Suprapubic skin (tissue), 4 donors: ENCODE data around the gene FAF2.

ENCODE experiments used
- EP300 ChIP-seq: sonication (generic); formaldehyde crosslinking; IDR thresholded peaks from one replicate; pipeline ENCODE4 v1.6.1; 2017; ENCODE audit warnings: antibody characterized with exemption
- POLR2A ChIP-seq, 2 donors: fragments of 450-650 bp; IDR thresholded peaks; one replicate each; pipeline ENCODE4 v1.6.1; 2017; ENCODE audit warnings: antibody characterized with exemption in 2 of 2, mild to moderate bottlenecking in 2 of 2, moderate library complexity in 2 of 2
- POLR2AphosphoS5 ChIP-seq, 3 donors: sonication (generic); formaldehyde crosslinking; IDR thresholded peaks; one replicate each; pipeline ENCODE4 v1.6.1; 2017; ENCODE audit warnings: antibody characterized with exemption in 3 of 3
- TF ChIP-seq, protein P1 (sequence below), 2 donors: fragments of 200-600 bp in 1 of 2; fragments of 450-650 bp in 1 of 2; sonication (generic) in 1 of 2; IDR thresholded peaks; one replicate each; pipeline ENCODE4 v1.5.1; 2016 to 2019; ENCODE audit warnings: antibody characterized with exemption in 2 of 2, mild to moderate bottlenecking in 1 of 2, moderate library complexity in 1 of 2

DNA sequence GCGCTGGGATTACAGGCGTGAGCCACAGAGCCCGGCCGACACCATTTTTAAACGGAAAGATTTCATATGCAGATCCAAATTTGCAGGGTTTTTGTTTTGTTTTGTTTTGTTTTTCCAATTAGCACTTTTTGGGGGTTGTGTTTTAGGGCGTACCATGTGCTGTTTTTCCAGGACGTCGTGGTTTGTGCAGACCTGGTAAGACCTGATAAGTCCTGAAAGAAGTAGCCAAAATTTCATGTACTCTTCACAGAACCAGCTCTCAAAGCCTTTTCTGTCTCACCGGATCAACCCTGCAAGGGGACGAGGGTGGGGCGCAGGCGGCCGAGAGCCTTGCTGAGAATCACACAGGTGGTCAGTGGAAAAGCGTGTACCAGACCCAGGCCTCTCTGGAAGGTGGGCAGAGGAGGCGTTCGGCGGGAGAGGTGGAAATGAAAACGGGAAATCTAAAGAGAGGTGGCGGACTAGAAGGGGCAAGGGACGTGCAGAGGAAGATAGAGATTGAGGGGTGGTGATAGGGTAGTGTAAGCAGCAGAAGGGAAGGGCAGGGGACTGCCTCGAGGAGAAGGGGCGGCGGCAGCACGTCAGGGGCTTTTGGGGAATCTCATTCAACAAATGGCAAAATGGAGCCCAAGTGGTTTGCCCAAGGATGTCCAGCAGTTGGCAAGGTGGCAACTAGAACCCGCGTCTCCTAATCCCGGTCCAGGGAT, 1.1 kb upstream of the FAF2 start:
- TF ChIP-seq, protein P1, sequence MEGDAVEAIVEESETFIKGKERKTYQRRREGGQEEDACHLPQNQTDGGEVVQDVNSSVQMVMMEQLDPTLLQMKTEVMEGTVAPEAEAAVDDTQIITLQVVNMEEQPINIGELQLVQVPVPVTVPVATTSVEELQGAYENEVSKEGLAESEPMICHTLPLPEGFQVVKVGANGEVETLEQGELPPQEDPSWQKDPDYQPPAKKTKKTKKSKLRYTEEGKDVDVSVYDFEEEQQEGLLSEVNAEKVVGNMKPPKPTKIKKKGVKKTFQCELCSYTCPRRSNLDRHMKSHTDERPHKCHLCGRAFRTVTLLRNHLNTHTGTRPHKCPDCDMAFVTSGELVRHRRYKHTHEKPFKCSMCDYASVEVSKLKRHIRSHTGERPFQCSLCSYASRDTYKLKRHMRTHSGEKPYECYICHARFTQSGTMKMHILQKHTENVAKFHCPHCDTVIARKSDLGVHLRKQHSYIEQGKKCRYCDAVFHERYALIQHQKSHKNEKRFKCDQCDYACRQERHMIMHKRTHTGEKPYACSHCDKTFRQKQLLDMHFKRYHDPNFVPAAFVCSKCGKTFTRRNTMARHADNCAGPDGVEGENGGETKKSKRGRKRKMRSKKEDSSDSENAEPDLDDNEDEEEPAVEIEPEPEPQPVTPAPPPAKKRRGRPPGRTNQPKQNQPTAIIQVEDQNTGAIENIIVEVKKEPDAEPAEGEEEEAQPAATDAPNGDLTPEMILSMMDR (IDR thresholded peaks at IDR 0.05) = no peak
- TF ChIP-seq POLR2AphosphoS5 (IDR thresholded peaks at IDR 0.05) (no peak), POLR2A (IDR thresholded peaks at IDR 0.05) (no peak), EP300 (no peak)
